Stimulated activated naive CD4-positive, alpha-beta T cell (primary cell): ENCODE data around the gene PTPA.

Source experiments
- DNase-seq, 6 experiments: peaks; one replicate each; lab custom pipeline; 2025; lab: John Stamatoyannopoulos, UW

Gene PTPA

GRCh38 chr9:129110740-129111527 lies at the start of gene PTPA, which contains the start of gene CRAT:
Gene PTPA (plus strand): TSS chr9:129111415. CDS start chr9:129111601, 186 bp downstream.
Gene CRAT (minus strand): TSS chr9:129110793. CDS start chr9:129110509, 284 bp downstream.
- DNase-seq, result peak; percentile 88 to 97 (median 96)

DNA sequence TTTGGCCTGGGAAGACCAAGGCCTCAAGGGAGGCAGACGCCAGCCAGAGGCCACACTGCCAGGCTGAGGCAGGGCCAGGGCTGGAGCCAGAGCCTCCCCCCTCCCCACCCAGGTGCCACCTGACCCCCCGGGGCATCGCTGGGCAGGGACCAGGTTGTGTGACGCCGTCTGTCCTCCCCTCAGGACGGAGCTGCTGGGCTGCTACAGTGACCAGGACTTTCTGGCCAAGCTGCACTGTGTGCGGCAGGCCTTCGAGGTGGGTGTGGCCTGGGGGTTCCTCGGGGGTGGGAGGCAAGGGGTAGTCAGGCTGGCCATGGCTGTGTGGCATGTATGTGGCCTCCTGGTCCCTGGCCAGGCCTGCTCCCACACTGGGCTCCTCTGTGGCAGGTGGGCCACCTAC lies 48.2 kb upstream of the PTPA start:
- no peak for DNase-seq

- no peak for DNase-seq
Measured at GRCh38 chr9:129064499-129064908, 46.7 kb upstream of the PTPA start.

GRCh38 chr9:129068110-129068509 lies 43.1 kb upstream of the PTPA start:
- DNase-seq, result no peak

GRCh38 chr9:129068990-129069861 lies 42.0 kb upstream of the PTPA start:
- peak; percentile 13 to 58 (median 32) for DNase-seq

GRCh38 chr9:129069862-129070641 lies 41.2 kb upstream of the PTPA start:
- DNase-seq, result no peak

GRCh38 chr9:129070696-129071525 lies 40.3 kb upstream of the PTPA start:
- DNase-seq, result no peak

GRCh38 chr9:129071526-129072126 lies 39.6 kb upstream of the PTPA start:
- peak in 4 of 6 experiments; percentile 22 to 32 (median 27) for DNase-seq

DNA sequence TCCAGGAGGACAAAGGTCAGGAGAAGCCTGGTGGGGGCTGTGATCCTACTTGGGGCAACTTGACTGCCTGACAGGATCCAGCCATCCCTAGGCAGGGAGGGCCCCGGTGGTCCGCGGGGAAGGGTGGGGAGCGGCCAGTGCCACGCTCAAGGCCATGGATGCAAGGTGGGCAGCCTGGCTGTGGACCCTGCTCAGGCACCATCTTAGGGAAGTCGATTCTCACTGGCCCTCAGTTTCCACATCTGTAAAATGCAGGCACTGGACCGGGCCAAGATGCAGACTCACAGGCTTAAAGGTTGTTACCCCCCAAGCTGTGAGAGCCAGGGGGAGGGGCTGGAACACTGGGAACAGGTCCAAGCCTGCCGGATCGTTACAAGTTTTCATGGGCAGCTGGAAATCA lies 39.0 kb upstream of the PTPA start:
- DNase-seq, result no peak

- DNase-seq, result peak in 1 of 6 experiments; percentile 3
Measured at GRCh38 chr9:129073404-129073803, 37.8 kb upstream of the PTPA start.

DNA sequence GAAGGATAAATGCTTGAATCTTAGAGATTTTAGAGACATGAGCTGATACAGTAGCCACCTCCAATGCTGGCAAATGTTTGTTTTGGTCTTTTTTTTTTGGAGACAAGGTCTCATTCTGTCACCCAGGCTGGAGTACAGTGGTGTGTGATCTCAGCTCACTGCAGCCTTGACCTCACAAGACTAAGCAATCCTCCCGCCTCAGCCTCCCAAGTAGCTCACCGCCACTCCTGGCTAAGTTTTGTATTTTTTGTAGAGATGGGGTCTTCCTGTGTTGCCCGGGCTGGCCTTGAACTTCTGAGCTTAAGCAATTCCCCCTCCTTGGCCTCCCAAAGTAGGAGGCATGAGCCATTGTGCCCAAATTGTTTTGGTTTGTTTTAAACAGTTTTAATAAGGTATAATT lies 37.1 kb upstream of the PTPA start:
- DNase-seq, result no peak

GRCh38 chr9:129075996-129076639 lies 35.1 kb upstream of the PTPA start:
- DNase-seq, result no peak

DNA sequence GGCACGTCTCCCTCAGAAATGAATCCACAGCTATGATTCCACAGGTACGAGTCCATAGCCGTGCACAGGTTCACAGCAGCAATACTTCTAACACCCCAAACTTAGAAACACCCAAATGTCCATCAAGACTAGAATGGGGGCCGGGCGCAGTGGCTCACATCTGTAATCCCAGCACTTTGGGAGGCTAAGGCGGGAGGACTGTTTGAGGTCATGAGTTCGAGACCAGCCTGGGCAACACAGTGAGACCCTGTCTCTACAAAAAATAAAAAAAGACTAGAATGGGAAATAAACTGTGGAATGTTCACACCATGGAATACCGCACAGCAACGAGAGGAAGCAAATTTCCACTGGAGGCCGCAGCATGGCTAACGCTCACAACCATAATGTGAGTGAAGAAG lies 34.6 kb upstream of the PTPA start:
- DNase-seq, result no peak

DNA sequence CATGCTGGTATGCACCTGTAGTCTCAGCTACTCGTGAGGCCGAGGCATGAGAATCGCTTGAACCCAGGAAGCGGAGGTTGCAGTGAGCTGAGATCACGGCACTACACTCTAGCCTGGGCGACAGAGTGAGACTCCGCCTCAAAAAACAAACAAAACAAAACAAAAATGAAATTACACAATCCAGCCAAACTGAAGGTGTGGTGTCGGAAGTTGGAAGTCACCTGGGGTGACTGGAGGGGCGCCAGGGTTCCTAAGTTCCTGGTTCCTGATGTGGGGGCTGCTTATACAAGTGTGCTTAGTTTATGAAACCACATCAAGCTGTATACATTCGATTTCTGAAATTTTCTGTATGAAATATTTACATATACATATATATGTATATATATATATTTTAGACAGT lies 34.0 kb upstream of the PTPA start:
- DNase-seq, result no peak

GRCh38 chr9:129078691-129079503 lies 32.3 kb upstream of the PTPA start:
- no peak for DNase-seq

GRCh38 chr9:129079829-129080228 lies 31.4 kb upstream of the PTPA start:
- no peak for DNase-seq

GRCh38 chr9:129080298-129080600 lies 31.0 kb upstream of the PTPA start:
- no peak for DNase-seq

DNA sequence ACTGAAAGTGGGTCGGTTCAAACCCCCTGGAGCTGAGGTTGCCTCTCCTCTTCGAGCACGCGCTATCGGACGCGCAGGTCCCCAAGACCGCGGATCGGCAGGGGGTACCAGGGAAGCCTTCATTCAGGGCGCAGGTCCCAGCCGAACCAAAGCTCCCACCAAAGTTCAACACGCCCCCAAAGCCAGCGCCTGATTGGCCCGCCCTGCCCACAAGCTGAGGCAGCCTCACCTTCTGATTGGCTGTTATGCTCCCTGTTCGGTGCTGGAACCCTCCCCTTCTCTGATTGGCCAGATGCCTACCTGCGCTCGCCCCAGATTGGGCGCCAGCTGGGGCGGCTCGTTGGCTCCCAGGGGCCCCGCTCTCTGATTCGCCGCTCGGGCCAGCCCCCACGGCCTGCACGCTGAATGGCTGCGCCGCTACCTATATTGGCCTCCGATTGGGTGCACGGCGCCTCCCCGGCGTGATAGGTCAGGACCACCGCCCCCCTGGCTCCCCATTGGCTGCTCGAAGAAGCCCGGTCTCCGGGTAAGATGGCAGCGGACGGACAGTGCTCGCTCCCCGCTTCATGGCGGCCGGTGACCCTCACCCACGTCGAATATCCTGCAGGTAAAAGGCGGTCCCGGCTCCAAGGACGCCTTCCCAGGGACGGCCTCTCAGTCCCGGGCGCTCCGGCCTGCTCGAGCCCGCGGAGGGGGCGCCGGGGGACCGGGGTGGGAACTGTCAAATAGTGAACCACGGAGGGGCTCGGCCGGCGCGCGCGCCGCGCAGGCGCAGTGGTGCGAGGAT lies 30.4 kb upstream of the PTPA start, which contains the start of gene DOLPP1:
TSS of gene DOLPP1 (plus strand) at position 511 of the 787 bp plus-strand sequence. CDS start at position 532, 21 bp downstream.
- peak; percentile 97 to 100 (median 98) for DNase-seq
